GM23248 (cell line): ENCODE measurements around the gene REPIN1. TPM values are rescaled to one million over a fixed set of nuclear protein-coding genes. Genes with fewer than 3 reads are reported as not detected.

Experiments used
- DNase-seq: peaks from one replicate; pipeline ENCODE4 v3.0.0-alpha.2; 2015
- H2AFZ ChIP-seq: fragments of 200-600 bp; sonication (generic); 2 replicates; pipeline ENCODE4 v1.6.1; 2016; ENCODE audit warnings: antibody characterized with exemption
- H3F3A ChIP-seq: fragments of 200-600 bp; sonication (generic); 2 replicates; pipeline ENCODE4 v1.6.1; 2016; ENCODE audit warnings: mild to moderate bottlenecking, antibody characterized with exemption, mixed run types; ENCODE audit not compliant: insufficient read depth
- H3K27ac ChIP-seq: fragments of 200-600 bp; sonication (generic); 2 replicates; pipeline ENCODE4 v1.5.1; 2016; ENCODE audit warnings: mild to moderate bottlenecking
- H3K27me3 ChIP-seq: fragments of 200-600 bp; sonication (generic); replicated peaks from 2 replicates; pipeline ENCODE4 v1.6.1; 2016; ENCODE audit warnings: mild to moderate bottlenecking; ENCODE audit not compliant: insufficient read depth
- H3K36me3 ChIP-seq: fragments of 200-600 bp; sonication (generic); 2 replicates; pipeline ENCODE4 v1.6.1; 2016; ENCODE audit warnings: low read depth, mild to moderate bottlenecking
- H3K4me1 ChIP-seq: fragments of 200-600 bp; sonication (generic); 2 replicates; pipeline ENCODE4 v1.6.1; 2016; ENCODE audit warnings: mild to moderate bottlenecking; ENCODE audit not compliant: insufficient read depth
- H3K4me2 ChIP-seq: fragments of 200-600 bp; sonication (generic); one replicate; pipeline ENCODE4 v1.6.1; 2016; ENCODE audit warnings: mild to moderate bottlenecking; ENCODE audit not compliant: unreplicated experiment
- H3K4me3 ChIP-seq: fragments of 200-600 bp; sonication (generic); 2 replicates; pipeline ENCODE4 v1.5.1; 2016; ENCODE audit warnings: mild to moderate bottlenecking
- H3K79me2 ChIP-seq: fragments of 200-600 bp; sonication (generic); 2 replicates; pipeline ENCODE4 v1.6.1; 2016; ENCODE audit warnings: mild to moderate bottlenecking; ENCODE audit not compliant: insufficient read depth
- H3K9ac ChIP-seq: fragments of 200-600 bp; sonication (generic); 2 replicates; pipeline ENCODE4 v1.6.1; 2016; ENCODE audit warnings: mild to moderate bottlenecking
- H3K9me2 ChIP-seq: fragments of 200-600 bp; sonication (generic); 2 replicates; pipeline ENCODE4 v1.6.1; 2016; ENCODE audit warnings: mixed run types, mild to moderate bottlenecking, moderate library complexity; ENCODE audit not compliant: insufficient read depth
- H3K9me3 ChIP-seq: fragments of 200-600 bp; sonication (generic); one replicate; pipeline ENCODE4 v1.6.1; 2017; ENCODE audit warnings: low read depth
- H4K20me1 ChIP-seq: fragments of 200-600 bp; sonication (generic); 2 replicates; pipeline ENCODE4 v1.6.0; 2016; ENCODE audit not compliant: insufficient read depth
- EZH2 ChIP-seq: fragments of 200-600 bp; sonication (generic); IDR thresholded peaks from 2 replicates; pipeline ENCODE4 v1.6.1; 2018; ENCODE audit warnings: antibody characterized with exemption, mild to moderate bottlenecking; ENCODE audit not compliant: insufficient read depth, poor library complexity, severe bottlenecking
- EZH2phosphoT487 ChIP-seq: fragments of 200-600 bp; sonication (generic); IDR thresholded peaks from 2 replicates; pipeline ENCODE4 v1.6.1; 2018; ENCODE audit warnings: antibody characterized with exemption, moderate library complexity, mild to moderate bottlenecking, low read depth; ENCODE audit not compliant: insufficient read depth
- WGBS, 2 experiments: methylation state at CpG; one replicate each; pipeline ENCODE4 v1.1.6; 2015 to 2017; ENCODE audit warnings: low lambda C conversion rate in 2 of 2, low coverage in 1 of 2; ENCODE audit errors: missing lambda C conversion rate in 2 of 2; 5-methylcytosine and 5-hydroxymethylcytosine counted together
- in situ Hi-C: fragments of 300-500 bp; cut with MboI; formaldehyde crosslinking; loops from 2 replicates; pipeline ENCODE4 v1.15.0; 2020
- polyA plus RNA-seq: library from polyadenylated mRNA; unstranded; fragments of >200 nt; fragmentation: Nextera tagmentation; extraction: Ambion mirVana; gene quantifications from 2 replicates; pipeline ENCODE4 v1.2.1, GENCODE V29; 2016
- total RNA-seq: library from RNA; depleted of rRNA; stranded (reverse); fragments of >200 nt; shearing (Covaris generic); gene quantifications from 2 replicates; pipeline ENCODE4 v1.2.3, GENCODE V29; 2014

The REPIN1 gene
- total and polyA plus RNA-seq, 2 experiments from 2014 or later = 17.3 to 48.1 TPM

GRCh38 chr7:150351587-150352194 lies 16.9 kb upstream of the REPIN1 start:
- Histone ChIP-seq H3K36me3 (no peaks in the 10 kb centered on the region), H3K9me2 (no peaks in the 10 kb centered on the region), H3K27ac (no peak overlapping the region), H3K4me1 (no peaks in the 10 kb centered on the region), H3F3A (no peaks in the 10 kb centered on the region), H3K79me2 (no peaks in the 10 kb centered on the region), H2AFZ (0 out of 2 replicates have a peak overlapping the region, but pooled peaks have one; percentile 8), H3K4me3 (no peak overlapping the region), H3K4me2 (no peak overlapping the region), H3K9ac (no peak overlapping the region), H3K27me3 (no peaks in the 10 kb centered on the region), H4K20me1 (no peaks in the 10 kb centered on the region), H3K9me3 (no peaks in the 10 kb centered on the region)
- peak; percentile 64 for DNase-seq
- in situ Hi-C loops = no loop called here
- WGBS, 2 experiments = 7 to 9% methylated on average over 8 of the region's 8 CpGs
- TF ChIP-seq EZH2 = no peak
- no peak for TF ChIP-seq EZH2phosphoT487

GRCh38 chr7:150355666-150356059 lies 13.0 kb upstream of the REPIN1 start:
- Histone ChIP-seq H3K4me1 (no peaks in the 10 kb centered on the region), H3K9ac (no peak overlapping the region), H3K4me3 (no peak overlapping the region), H4K20me1 (no peaks in the 10 kb centered on the region), H3K27me3 (no peaks in the 10 kb centered on the region), H2AFZ (no peak overlapping the region), H3K79me2 (no peaks in the 10 kb centered on the region), H3K27ac (no peak overlapping the region), H3K9me2 (no peaks in the 10 kb centered on the region), H3K4me2 (no peak overlapping the region), H3K9me3 (no peaks in the 10 kb centered on the region), H3F3A (no peaks in the 10 kb centered on the region), H3K36me3 (no peaks in the 10 kb centered on the region)
- WGBS, 2 experiments = 53 to 63% methylated on average over 1 of the region's 1 CpG
- in situ Hi-C loops = no loop called here
- TF ChIP-seq EZH2phosphoT487 (no peak), EZH2 (no peak)
- no peak for DNase-seq

GRCh38 chr7:150356265-150356897 lies 12.2 kb upstream of the REPIN1 start:
- WGBS, 2 experiments = 22 to 30% methylated on average over 6 of the region's 6 CpGs
- no peak overlapping the region for H3K4me3 ChIP-seq
- DNase-seq = peak; percentile 48
- no peaks in the 10 kb centered on the region for H3K9me2 ChIP-seq
- H3K4me1 ChIP-seq = no peaks in the 10 kb centered on the region
- H3K79me2 ChIP-seq = no peaks in the 10 kb centered on the region
- H3K4me2 ChIP-seq = no peak overlapping the region
- H3F3A ChIP-seq = no peaks in the 10 kb centered on the region
- no peaks in the 10 kb centered on the region for H3K27me3 ChIP-seq
- no peak overlapping the region for H3K27ac ChIP-seq
- H2AFZ ChIP-seq = peak overlapping the region; percentile 49
- no peaks in the 10 kb centered on the region for H3K9me3 ChIP-seq
- no peak overlapping the region for H3K9ac ChIP-seq
- no peaks in the 10 kb centered on the region for H3K36me3 ChIP-seq
- H4K20me1 ChIP-seq = no peaks in the 10 kb centered on the region
- in situ Hi-C loops = no loop called here
- TF ChIP-seq EZH2phosphoT487 (no peak), EZH2 (no peak)

GRCh38 chr7:150357270-150357669 lies 11.4 kb upstream of the REPIN1 start:
- no peak overlapping the region for H3K4me3 ChIP-seq
- no peaks in the 10 kb centered on the region for H4K20me1 ChIP-seq
- no peaks in the 10 kb centered on the region for H3K4me1 ChIP-seq
- H3K9me2 ChIP-seq = no peaks in the 10 kb centered on the region
- no peaks in the 10 kb centered on the region for H3K27me3 ChIP-seq
- no peak overlapping the region for H3K27ac ChIP-seq
- no peak overlapping the region for H3K9ac ChIP-seq
- H3K9me3 ChIP-seq = no peaks in the 10 kb centered on the region
- H3K4me2 ChIP-seq = no peak overlapping the region
- no peaks in the 10 kb centered on the region for H3K36me3 ChIP-seq
- peak overlapping the region; percentile 34; the same call in 1 of the 2 replicates for H2AFZ ChIP-seq
- 45 to 47% methylated on average over 9 of the region's 9 CpGs for WGBS, 2 experiments
- DNase-seq = no peak
- TF ChIP-seq EZH2 = no peak
- no peak for TF ChIP-seq EZH2phosphoT487
- no peaks in the 10 kb centered on the region for H3K79me2 ChIP-seq
- in situ Hi-C loops = no loop called here
- no peaks in the 10 kb centered on the region for H3F3A ChIP-seq
